Left cardiac atrium (tissue), 4 donors: ENCODE measurements around the gene EYS. TPM values are rescaled to one million over a fixed set of nuclear protein-coding genes. Genes with fewer than 3 reads are reported as not detected.

ENCODE experiments used
- ATAC-seq, 2 donors: fragments of 200-7000 bp; cut with Tn5 transposase; one replicate each; pipeline ENCODE4 v1.9.1; 2020; ENCODE audit warnings: mild to moderate bottlenecking in 2 of 2, moderate library complexity in 2 of 2
- DNase-seq: peaks from one replicate; pipeline ENCODE4 v3.0.0-alpha.2; 2020
- intact Hi-C, 2 donors: fragments of 100-400 bp; cut with DNase I; formaldehyde crosslinking; loops; one replicate each; pipeline versions ENCODE4 v1.14.1 to v1.15.1; 2022 to 2023
- total RNA-seq, 2 donors: library from RNA; stranded (reverse); fragmentation: NEBNext Ultra II Directional; extraction: Animal tissue kit (Norgen Biotek cat#: 25700); gene quantifications; one replicate each; pipeline ENCODE4 v1.2.1, GENCODE V29; 2021
- donor health status: DM: no; HTN: yes; CAD: no.
- donor health status: DM: no; HTN: yes; CAD: no; lungs with severe emphysema.
- donor health status: DM: yes; HTN: yes; CAD: no.
- donor health status: Dilated cardiomyopathy.

Gene EYS
- total RNA-seq, 2 donors from 2014 or later, result 0.44 TPM; not detected in 1

- ATAC-seq (no peak), DNase-seq (no peak)
- intact Hi-C loops, result no loop called here
These were observed 899.2 kb downstream of the EYS start for GRCh38 chr6:64807785-64808184.

- intact Hi-C loops, result no loop called here
- ATAC-seq, result no peak
- no peak for DNase-seq
These were observed 903.4 kb downstream of the EYS start for GRCh38 chr6:64803470-64804166.

GRCh38 chr6:64792534-64792933 is 914.5 kb downstream of the EYS start:
- ATAC-seq, result no peak
- intact Hi-C loops, result no loop called here

GRCh38 chr6:64789476-64789875 is 917.5 kb downstream of the EYS start:
- DNase-seq (no peak), ATAC-seq (no peak)
- intact Hi-C loops, result no loop called here

More at GRCh38 chr6:64792534-64792933, 914.5 kb downstream of the EYS start:
- no peak for DNase-seq

- ATAC-seq (peak in 1 of 2 donors; percentile 22), DNase-seq (no peak)
- intact Hi-C loops, result no loop called here
These were observed 920.3 kb downstream of the EYS start for GRCh38 chr6:64786736-64787135.

GRCh38 chr6:64782877-64783276 is 924.1 kb downstream of the EYS start:
- intact Hi-C loops, result no loop called here
- no peak for ATAC-seq
- DNase-seq, result no peak

- ATAC-seq, result no peak
- intact Hi-C loops, result no loop called here
- no peak for DNase-seq
These were observed 928.9 kb downstream of the EYS start for GRCh38 chr6:64777941-64778785.

- ATAC-seq (no peak), DNase-seq (no peak)
These were observed 930.7 kb downstream of the EYS start for GRCh38 chr6:64776359-64776758.

GRCh38 chr6:64774881-64775280 is 932.1 kb downstream of the EYS start:
- no peak for ATAC-seq
- DNase-seq, result no peak
- intact Hi-C loops, result no loop called here

More at GRCh38 chr6:64776359-64776758, 930.7 kb downstream of the EYS start:
- intact Hi-C loops, result no loop called here

- ATAC-seq, result no peak
- intact Hi-C loops, result no loop called here
- DNase-seq, result no peak
These were observed 956.1 kb downstream of the EYS start for GRCh38 chr6:64750910-64751309.

GRCh38 chr6:64737418-64737817 is 969.6 kb downstream of the EYS start:
- no peak for DNase-seq
- intact Hi-C loops, result no loop called here
- no peak for ATAC-seq

- intact Hi-C loops, result no loop called here
- DNase-seq (no peak), ATAC-seq (no peak)
These were observed 970.5 kb downstream of the EYS start for GRCh38 chr6:64736421-64736950.

- ATAC-seq (no peak), DNase-seq (no peak)
- intact Hi-C loops, result no loop called here
These were observed 973.6 kb downstream of the EYS start for GRCh38 chr6:64733433-64733832.

- no peak for DNase-seq
- ATAC-seq, result no peak
- intact Hi-C loops, result no loop called here
These were observed 974.1 kb downstream of the EYS start for GRCh38 chr6:64732888-64733287.

GRCh38 chr6:64729522-64729921 is 977.5 kb downstream of the EYS start:
- ATAC-seq, result no peak
- no peak for DNase-seq
- intact Hi-C loops, result no loop called here

- no peak for DNase-seq
- ATAC-seq, result no peak
- intact Hi-C loops, result no loop called here
These were observed 980.0 kb downstream of the EYS start for GRCh38 chr6:64727075-64727474.

GRCh38 chr6:64724091-64724490 is 982.9 kb downstream of the EYS start:
- intact Hi-C loops, result no loop called here
- no peak for ATAC-seq
- no peak for DNase-seq

GRCh38 chr6:64723327-64724058 is 983.5 kb downstream of the EYS start:
- ATAC-seq, result no peak
- DNase-seq, result no peak
- intact Hi-C loops, result no loop called here

GRCh38 chr6:64721865-64722264 is 985.2 kb downstream of the EYS start:
- ATAC-seq, result no peak
- intact Hi-C loops, result no loop called here
- no peak for DNase-seq

GRCh38 chr6:64717281-64717680 is 989.7 kb downstream of the EYS start:
- DNase-seq (no peak), ATAC-seq (no peak)
- intact Hi-C loops, result no loop called here
